ENCODE data around the gene DIS3L.

The DIS3L gene

DNA sequence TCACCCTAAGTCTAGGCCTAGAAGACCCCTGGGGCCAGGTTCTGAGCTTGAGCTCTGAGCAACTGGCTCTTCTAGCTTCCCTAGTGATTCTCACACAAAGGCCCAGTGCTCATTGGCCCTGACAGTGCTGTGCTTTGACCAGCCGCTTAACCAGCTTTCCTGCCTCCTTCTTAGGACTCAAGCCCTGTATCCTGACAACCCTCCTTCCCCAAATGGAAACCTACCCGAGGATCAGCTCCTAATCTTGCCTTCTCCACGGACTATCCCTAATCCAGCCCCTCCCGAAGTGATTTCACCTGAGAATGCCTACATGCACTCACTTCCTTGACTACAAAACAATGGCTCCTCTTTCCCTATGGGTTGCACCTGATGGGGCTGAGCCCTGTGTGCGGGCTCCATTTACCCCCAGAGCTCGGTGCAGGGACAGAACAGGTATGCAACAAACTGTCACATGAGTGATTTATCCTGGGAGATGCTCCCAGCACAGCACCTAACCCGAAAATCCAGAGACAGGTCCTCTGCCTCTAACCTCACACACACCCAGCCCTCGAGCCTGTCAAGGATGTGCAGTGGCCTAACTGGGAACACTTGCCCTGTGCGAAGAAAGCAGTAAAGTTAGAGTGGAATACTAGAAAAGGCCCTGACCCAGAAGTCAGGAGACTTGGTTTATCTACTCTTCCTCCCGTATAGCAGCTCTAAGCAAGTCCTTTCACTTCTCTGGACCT is 42.1 kb upstream of the DIS3L start:
- H3K27ac ChIP-seq (ENCODE audit: low read length, poor library complexity, severe bottlenecking): no peak overlapping the region
- H3K27me3 ChIP-seq (ENCODE audit: control insufficient read depth in 1 of 2, insufficient read depth in 1 of 2, low read length in 2 of 2): peaks cover 87 to 91% of the 10 kb centered on the region in 2 experiments
- no peak overlapping the region for H3K18ac ChIP-seq (ENCODE audit: low read depth in 1 of 2, low read length in 2 of 2)
- H4K91ac ChIP-seq (ENCODE audit: low read length): no peak overlapping the region
- H3K9ac ChIP-seq (ENCODE audit: low read length): no peak overlapping the region
- no peak overlapping the region for H3K23ac ChIP-seq (ENCODE audit: low read length in 2 of 2)
- no peak overlapping the region for H4K8ac ChIP-seq (ENCODE audit: low read length)
- DNase-seq: no peak
- H2AK5ac ChIP-seq (ENCODE audit: low read length, severe bottlenecking): no peak overlapping the region
- H3K4me2 ChIP-seq (ENCODE audit: low read length, poor library complexity, severe bottlenecking): no peak overlapping the region
- 29% methylated on average over 10 of the region's 10 CpGs for WGBS
- H3K14ac ChIP-seq (ENCODE audit: low read length in 2 of 2): no peak overlapping the region
- peaks cover 24% of the 10 kb centered on the region for H3K4me1 ChIP-seq (ENCODE audit: control insufficient read depth, insufficient read depth, low read depth, low read length)
- no peak overlapping the region for H3K4me3 ChIP-seq (ENCODE audit: insufficient read depth in 1 of 2, low read depth in 1 of 2, low read length in 2 of 2)
- no peak overlapping the region for H2AFZ ChIP-seq (ENCODE audit: low read depth, low read length)
- H3K36me3 ChIP-seq (ENCODE audit: control insufficient read depth in 1 of 2, insufficient read depth in 2 of 2, low read depth in 1 of 2, low read length in 2 of 2): no peaks in the 10 kb centered on the region
- H3K79me1 ChIP-seq (replicated peaks; ENCODE audit: low read length, poor library complexity, severe bottlenecking): no peaks in the 10 kb centered on the region
- no peak overlapping the region for H2BK5ac ChIP-seq (ENCODE audit: low read depth, low read length, poor library complexity, severe bottlenecking)
- no peak overlapping the region for H3K4ac ChIP-seq (ENCODE audit: low read depth in 1 of 2, low read length in 2 of 2)
- no peaks in the 10 kb centered on the region for H3K9me3 ChIP-seq (ENCODE audit: control insufficient read depth, low read length)
- no peak overlapping the region for H2BK15ac ChIP-seq (ENCODE audit: low read depth, poor library complexity, severe bottlenecking)
- H2BK12ac ChIP-seq (ENCODE audit: low read length in 2 of 2): no peak overlapping the region
- no peak overlapping the region for H2BK120ac ChIP-seq (ENCODE audit: low read depth, low read length)

DNA sequence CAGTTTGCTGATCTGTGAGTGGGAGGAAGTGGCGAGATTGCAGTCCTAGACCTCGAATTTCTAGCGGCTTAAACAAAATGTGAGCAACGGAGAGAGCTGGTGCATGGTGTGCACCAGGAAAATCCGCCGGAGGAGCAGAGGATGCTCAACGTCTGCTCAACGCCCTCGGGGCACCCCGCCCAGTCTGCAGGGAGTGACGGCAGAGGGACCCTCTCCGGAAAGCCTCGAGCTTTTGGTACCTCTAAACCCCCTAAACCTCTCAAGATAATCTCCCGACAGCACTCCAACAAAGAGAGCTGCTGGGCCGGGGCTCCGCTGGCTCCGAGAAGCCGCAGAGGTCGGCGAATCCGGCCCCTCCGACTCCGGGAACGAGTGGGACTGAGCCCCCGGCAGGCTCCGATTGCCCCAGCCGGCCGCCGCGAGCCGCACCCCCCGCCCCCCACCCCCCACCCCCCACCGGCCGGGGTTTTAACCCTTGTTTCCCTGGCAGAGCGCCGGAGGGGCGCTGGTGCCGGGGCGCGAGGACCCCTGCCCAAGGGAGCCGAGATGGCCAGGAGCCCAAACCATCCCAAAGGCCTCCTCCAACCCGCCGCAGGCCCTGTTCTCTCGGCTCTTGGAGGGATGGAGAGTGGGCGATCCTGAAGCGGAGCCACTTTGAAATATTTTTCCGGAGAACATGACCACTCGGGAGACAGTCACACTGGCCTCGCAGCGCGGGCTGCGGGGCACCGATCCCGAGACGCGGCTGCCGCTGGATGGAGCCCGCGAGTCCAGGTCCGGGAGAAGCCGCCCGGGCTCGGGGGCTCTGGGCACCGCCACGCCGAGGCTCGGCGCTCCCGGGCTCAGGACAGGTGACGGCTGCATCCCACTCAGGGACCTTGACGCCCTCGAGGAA is 41.3 kb upstream of the DIS3L start:
- no peak overlapping the region for H3K14ac ChIP-seq (ENCODE audit: low read length in 2 of 2)
- H3K27me3 ChIP-seq (ENCODE audit: control insufficient read depth in 1 of 2, insufficient read depth in 1 of 2, low read length in 2 of 2): peaks cover 88 to 92% of the 10 kb centered on the region in 2 experiments
- WGBS: 4% methylated on average over 38 of the region's 72 CpGs
- H3K9me3 ChIP-seq (ENCODE audit: control insufficient read depth, low read length): no peaks in the 10 kb centered on the region
- no peak overlapping the region for H4K8ac ChIP-seq (ENCODE audit: low read length)
- peak; percentile 59 for DNase-seq
- no peak overlapping the region for H2AK5ac ChIP-seq (ENCODE audit: low read length, severe bottlenecking)
- no peak overlapping the region for H3K27ac ChIP-seq (ENCODE audit: low read length, poor library complexity, severe bottlenecking)
- H3K4me3 ChIP-seq (ENCODE audit: insufficient read depth in 1 of 2, low read depth in 1 of 2, low read length in 2 of 2): peak overlapping the region; percentile 37 to 79
- no peak overlapping the region for H3K4ac ChIP-seq (ENCODE audit: low read depth in 1 of 2, low read length in 2 of 2)
- H2BK15ac ChIP-seq (ENCODE audit: low read depth, poor library complexity, severe bottlenecking): no peak overlapping the region
- no peaks in the 10 kb centered on the region for H3K36me3 ChIP-seq (ENCODE audit: control insufficient read depth in 1 of 2, insufficient read depth in 2 of 2, low read depth in 1 of 2, low read length in 2 of 2)
- H4K91ac ChIP-seq (ENCODE audit: low read length): no peak overlapping the region
- H2AFZ ChIP-seq (ENCODE audit: low read depth, low read length): no peak overlapping the region
- peaks cover 24% of the 10 kb centered on the region for H3K4me1 ChIP-seq (ENCODE audit: control insufficient read depth, insufficient read depth, low read depth, low read length)
- H3K9ac ChIP-seq (ENCODE audit: low read length): peak overlapping the region; percentile 17
- peak overlapping the region in 1 of 2 experiments; percentile 60 for H3K23ac ChIP-seq (ENCODE audit: low read length in 2 of 2)
- no peaks in the 10 kb centered on the region for H3K79me1 ChIP-seq (replicated peaks; ENCODE audit: low read length, poor library complexity, severe bottlenecking)
- H2BK120ac ChIP-seq (ENCODE audit: low read depth, low read length): no peak overlapping the region
- no peak overlapping the region for H3K18ac ChIP-seq (ENCODE audit: low read depth in 1 of 2, low read length in 2 of 2)
- H2BK12ac ChIP-seq (ENCODE audit: low read length in 2 of 2): no peak overlapping the region
- peak overlapping the region; percentile 68 for H3K4me2 ChIP-seq (ENCODE audit: low read length, poor library complexity, severe bottlenecking)
- no peak overlapping the region for H2BK5ac ChIP-seq (ENCODE audit: low read depth, low read length, poor library complexity, severe bottlenecking)

DNA sequence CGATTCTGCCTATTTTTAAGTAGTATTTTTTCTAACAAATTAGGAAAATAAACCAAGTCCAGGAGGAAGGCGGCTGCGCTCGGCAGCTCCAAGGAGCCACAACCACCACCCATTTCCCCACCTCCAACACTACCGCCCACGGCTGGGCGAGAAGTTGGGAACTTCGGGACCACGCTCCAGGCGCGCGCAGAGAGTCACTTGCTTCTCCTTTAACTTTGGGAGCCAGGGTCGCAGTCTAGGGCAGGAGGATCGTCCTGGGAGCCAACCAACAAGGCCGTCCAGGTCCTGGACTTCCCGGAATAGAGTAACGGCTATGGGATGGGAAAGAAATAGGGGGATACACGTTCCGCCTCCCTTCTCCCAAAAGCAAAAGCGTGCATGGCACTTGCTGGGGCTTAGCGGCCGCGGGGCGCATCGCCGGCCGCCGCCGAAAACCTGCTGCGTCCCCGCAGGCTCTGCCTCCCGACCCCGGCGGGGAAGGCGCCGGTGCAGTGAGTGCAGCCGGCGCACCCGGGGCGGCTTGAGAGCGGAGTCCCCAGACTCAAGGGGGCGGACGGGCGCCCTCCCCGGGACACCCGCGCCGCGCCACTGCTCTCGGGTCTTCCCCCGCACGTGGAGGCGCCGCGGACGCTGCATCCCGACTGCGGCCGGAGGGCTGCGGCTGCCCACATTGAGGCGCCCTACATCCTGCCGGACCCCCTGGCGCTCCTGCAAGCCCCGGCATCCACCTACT is 40.5 kb upstream of the DIS3L start:
- peak overlapping the region; percentile 17 for H3K9ac ChIP-seq (ENCODE audit: low read length)
- peaks cover 90 to 94% of the 10 kb centered on the region in 2 experiments for H3K27me3 ChIP-seq (ENCODE audit: control insufficient read depth in 1 of 2, insufficient read depth in 1 of 2, low read length in 2 of 2)
- H3K4me3 ChIP-seq (ENCODE audit: insufficient read depth in 1 of 2, low read depth in 1 of 2, low read length in 2 of 2): peak overlapping the region; percentile 46 to 79
- H2BK5ac ChIP-seq (ENCODE audit: low read depth, low read length, poor library complexity, severe bottlenecking): no peak overlapping the region
- no peaks in the 10 kb centered on the region for H3K79me1 ChIP-seq (replicated peaks; ENCODE audit: low read length, poor library complexity, severe bottlenecking)
- no peak overlapping the region for H2AFZ ChIP-seq (ENCODE audit: low read depth, low read length)
- under 1% methylated on average over 38 of the region's 64 CpGs for WGBS
- no peak overlapping the region for H3K14ac ChIP-seq (ENCODE audit: low read length in 2 of 2)
- H4K91ac ChIP-seq (ENCODE audit: low read length): no peak overlapping the region
- DNase-seq: no peak
- H2BK12ac ChIP-seq (ENCODE audit: low read length in 2 of 2): no peak overlapping the region
- no peak overlapping the region for H2AK5ac ChIP-seq (ENCODE audit: low read length, severe bottlenecking)
- H3K18ac ChIP-seq (ENCODE audit: low read depth in 1 of 2, low read length in 2 of 2): no peak overlapping the region
- peak overlapping the region; percentile 68 for H3K4me2 ChIP-seq (ENCODE audit: low read length, poor library complexity, severe bottlenecking)
- no peaks in the 10 kb centered on the region for H3K9me3 ChIP-seq (ENCODE audit: control insufficient read depth, low read length)
- H3K4ac ChIP-seq (ENCODE audit: low read depth in 1 of 2, low read length in 2 of 2): no peak overlapping the region
- H3K4me1 ChIP-seq (ENCODE audit: control insufficient read depth, insufficient read depth, low read depth, low read length): peaks cover 24% of the 10 kb centered on the region
- no peak overlapping the region for H3K27ac ChIP-seq (ENCODE audit: low read length, poor library complexity, severe bottlenecking)
- H4K8ac ChIP-seq (ENCODE audit: low read length): no peak overlapping the region
- no peaks in the 10 kb centered on the region for H3K36me3 ChIP-seq (ENCODE audit: control insufficient read depth in 1 of 2, insufficient read depth in 2 of 2, low read depth in 1 of 2, low read length in 2 of 2)
- H3K23ac ChIP-seq (ENCODE audit: low read length in 2 of 2): peak overlapping the region in 1 of 2 experiments; percentile 81
- H2BK120ac ChIP-seq (ENCODE audit: low read depth, low read length): no peak overlapping the region
- no peak overlapping the region for H2BK15ac ChIP-seq (ENCODE audit: low read depth, poor library complexity, severe bottlenecking)
